GM21423 (cell line): ENCODE measurements around the gene OSM.

Experiments used
- ATAC-seq: cut with Tn5 transposase; IDR thresholded peaks from one replicate; pipeline ENCODE4 v1.9.1; 2021; ENCODE audit warnings: mild to moderate bottlenecking, moderate library complexity; ENCODE audit not compliant: unreplicated experiment

OSM gene

DNA sequence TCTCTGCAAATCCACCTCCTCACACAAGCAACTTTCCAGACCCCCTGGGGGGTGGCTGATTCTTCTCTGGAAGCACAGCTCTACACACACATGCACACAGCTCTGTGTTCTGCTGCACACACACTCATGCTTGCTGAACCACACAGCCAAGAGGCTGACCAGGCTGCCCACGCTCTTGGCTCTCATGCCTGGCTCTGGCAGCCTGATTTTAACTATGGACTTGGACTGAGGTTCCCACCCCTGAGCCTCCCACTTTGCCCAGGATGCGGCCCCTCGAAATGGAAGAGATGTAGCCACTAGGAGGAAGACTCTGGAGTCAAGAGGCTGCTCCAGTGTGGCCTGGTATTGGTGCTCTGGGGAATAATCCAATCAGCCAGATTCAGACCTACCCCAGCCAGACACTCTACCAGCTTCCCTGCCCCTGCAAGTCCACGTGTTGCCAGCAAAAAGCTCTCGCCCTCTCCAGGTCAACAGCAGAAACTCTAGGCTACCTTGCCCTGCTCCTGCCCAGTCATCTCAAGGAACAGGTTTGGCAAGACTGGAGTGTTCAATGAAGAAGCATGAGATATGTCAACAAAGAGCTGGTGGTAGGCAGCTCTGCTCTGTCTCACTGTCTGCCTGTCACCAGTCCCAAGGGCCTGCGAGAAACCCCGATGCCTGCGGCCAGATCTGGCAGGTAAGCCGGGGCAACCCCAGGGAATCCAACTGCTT lies 31.5 kb upstream of the OSM start:
- no peak for ATAC-seq

DNA sequence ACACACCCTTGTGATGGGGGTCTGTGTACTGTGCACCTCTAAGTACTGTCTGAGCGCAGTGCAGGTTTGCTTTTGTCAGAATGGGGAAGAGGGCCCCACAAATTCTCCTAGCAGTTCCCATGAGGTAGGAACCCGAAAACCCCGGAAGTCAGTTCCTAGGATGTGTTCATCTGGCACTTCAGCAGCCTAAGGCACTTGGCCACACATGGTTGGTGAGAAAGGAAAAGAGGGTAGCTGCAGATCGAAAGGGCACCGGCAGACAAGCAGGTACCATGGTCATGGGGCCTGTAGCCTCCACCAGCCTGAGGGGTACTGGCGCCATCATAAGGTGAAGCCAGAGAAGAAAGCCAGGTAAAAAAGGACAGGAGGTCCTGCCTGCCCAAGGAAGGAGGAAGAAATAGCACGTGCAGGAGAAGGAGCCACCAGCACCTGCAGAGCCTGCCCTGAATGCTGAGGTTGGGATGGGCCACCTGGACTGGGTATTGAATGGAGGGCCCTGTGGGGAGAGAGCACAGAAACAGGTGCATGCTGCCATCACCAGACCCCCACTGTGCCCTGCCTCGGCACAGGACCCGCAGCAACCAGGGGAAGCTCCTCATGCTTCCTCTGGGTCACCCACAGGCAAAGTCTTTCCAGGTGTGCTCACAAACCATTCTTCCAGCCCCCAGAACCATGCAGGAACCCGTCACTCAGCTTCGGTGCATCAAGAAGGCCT lies 30.8 kb upstream of the OSM start:
- ATAC-seq, result no peak

DNA sequence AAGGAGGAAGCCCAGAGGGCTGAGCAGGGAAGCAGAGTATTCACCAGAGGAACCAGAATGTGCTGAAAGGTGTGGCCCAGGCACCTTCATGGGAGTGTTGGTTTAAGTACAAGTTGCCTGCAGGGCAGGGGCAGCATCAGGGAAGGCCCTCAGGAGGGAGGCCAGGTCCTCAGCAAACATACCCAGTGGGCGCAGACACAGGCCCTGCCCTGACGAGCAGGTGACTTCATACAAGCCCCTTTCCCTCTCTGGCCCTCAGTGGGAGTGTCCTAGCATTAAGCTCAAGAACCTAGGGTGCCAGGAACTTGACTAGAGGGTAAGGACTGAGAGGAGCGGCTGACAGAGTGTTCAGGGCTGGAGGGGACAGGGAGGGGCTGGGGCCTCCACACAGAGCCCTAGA lies 30.2 kb upstream of the OSM start:
- ATAC-seq, result no peak

DNA sequence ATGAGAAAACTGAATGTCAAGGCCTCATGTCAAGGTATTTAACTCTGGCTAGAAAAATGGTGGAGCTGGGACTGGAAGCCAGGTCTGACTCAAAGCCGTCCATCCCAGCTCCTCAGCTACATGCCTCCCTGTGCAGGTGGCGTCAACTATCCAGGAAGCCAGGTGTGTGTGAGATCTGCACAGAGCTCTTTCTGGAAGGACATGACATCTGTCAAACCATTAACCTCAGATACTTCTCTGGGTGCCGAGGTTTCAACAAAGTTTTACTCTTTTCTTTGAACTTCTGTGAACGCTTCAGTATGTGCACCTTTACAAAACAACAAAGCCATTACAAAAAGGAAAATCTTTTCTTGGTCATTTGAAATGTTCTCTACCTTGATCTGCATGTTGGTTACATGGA lies 29.7 kb upstream of the OSM start:
- ATAC-seq, result no peak

DNA sequence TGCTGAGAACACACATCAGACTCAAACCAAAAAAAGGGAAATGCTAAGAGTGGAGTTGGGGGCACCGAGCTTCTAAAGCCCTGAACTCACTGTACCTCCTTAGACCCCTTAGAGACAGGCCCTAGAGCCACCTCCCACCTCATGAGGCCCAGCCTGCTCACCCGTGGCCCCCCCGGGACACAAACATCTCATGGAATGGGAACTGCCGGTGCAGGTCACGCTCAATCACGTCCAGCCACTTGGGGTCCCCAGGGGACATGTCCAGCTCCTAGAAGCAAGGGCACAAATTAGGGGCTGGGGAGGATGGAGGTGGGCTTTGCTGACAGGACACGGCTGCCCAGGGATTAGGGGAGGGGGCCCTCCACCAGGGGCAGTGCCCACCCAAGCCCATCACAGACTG lies 28.9 kb upstream of the OSM start:
- ATAC-seq, result no peak

DNA sequence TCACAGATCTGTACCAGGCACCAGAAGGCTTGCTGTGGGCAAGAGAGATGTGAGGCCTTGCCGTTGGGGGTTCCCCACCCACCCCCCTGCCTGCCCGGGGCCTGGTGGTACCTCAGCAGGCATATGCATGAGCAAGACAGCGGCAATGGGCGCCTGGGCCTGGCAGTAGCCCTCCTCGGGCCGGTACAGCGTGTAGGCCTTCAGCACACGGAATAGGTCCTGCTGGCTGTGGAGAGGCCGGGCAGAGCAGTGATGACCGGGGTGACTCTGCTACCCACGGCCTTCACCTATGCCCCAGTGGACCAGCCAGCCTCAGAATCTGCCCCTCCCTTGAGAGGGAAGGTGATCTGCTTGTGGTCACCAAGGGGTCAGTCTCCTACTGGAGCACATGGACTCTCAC lies 28.2 kb upstream of the OSM start:
- ATAC-seq, result no peak

DNA sequence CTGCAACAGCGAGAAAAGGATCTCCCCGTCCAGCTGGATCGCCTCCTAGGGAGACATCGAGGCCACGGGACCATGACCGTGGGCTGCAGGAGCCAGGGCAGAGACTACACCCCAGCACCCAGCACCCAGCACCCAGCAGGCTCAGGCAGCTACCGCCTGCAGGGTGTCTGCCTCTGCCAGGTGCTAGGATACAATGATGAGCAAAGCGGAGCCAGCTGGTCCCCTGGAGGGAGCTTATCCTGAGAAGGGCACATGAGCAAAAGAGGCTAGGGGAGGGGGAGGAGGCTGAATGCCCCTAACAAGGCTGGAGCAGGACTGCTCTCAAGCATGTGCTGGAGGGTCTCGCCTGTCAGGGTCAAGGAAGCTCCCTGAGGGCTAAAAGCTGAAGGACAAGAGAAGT lies 27.4 kb upstream of the OSM start:
- no peak for ATAC-seq

DNA sequence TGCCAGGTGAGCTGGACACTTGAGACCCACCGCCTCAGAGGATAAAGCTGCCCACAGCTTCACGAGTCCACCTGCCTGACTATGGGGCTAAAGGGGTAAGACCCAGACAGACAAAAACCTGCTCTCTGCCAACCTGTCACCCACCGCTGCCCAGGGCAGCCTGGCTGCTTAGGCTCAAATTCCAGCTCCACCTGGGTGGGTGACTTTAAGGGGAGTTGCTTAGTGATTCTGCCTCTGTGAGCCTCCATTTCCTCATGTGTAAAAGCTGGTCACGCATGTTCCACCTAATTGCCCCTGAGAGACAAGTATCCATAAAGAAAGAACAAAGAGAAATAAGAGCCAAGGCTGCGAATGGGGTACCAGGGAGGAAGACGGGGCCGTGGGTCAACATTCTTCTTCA lies 26.4 kb upstream of the OSM start:
- ATAC-seq, result no peak

DNA sequence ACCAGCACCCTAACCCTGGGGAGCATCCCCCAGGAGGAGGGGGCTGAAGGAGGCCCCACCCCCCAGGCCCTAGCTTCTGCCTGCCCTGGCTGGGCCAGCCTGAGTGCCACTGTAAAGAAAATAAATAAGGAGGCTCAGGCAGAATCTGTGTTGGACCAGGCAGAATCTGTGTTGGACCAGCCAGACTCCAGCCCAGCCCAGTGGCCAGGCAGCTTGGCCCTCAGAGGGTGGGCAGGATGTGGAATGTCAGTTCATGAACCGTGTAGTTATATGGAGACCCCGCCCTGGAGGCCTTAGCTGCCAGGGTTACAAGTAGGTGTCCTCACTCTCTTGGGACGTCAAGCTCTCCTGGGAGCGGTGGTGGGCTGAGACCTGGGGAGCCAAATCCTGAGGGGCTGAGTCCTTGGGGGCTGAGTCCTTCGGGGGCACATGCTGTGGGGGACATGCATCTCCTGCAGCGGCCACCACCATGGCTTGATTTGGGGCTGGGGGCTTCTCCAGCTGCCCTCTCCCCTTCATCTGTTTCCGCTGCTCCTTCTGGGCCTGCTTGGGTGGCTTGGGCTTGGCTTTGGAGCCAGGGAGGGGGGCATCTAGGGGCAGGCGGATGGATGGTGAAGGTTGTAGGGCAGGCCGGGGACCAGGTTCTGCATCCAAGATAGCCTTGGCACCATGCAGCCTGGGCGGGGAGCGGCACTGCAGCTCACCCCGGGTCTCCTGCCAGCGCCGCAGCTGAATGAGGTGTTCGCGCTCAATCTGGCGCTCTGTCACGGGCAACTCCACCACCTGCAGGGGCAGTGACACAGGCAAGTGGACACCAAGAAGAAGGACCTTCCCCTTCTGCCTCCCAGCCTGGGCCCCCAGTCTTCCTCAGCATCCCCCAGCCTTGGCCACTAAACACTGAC lies 25.7 kb upstream of the OSM start:
- ATAC-seq, result no peak

DNA sequence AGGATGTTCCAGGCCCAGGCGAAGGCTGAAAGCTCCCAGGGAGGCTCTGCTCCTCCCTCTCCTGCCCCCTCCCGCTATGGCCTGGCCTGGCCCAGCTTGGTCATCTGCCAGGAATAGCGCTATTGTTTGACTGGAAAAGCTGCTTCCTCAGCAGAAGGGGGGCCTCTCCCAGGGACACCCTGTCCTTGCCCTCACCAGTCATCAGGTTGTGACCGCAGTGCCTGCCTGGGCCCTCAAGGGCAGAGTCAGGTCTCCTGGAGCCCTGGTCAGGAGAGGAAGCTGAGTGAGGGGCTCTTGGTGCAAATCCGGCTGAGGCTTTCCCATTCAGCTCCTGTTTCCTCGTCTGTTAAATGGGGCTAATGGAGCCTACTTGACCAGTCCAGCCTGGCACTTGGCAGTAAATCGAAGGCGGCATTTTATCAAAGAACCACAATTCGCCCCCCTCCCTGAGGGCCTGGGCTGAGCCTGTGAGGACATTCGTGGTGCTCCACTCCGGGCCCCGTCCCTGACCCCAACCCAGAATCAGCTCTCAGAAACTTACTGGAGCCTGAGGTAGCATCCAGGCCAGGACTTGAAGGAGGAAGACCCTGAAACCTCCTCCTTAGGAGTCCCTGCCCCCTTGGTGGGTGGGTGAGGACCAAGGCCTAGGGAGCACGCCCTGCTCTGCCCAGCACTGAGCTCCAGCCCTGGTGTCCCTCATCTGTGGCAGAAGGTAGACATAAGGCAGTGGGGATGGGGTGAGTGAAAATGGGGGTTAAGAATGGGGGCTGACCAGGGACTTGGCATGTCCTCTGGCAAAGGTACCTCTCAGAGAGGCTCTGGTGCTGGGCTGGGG lies 24.6 kb upstream of the OSM start:
- no peak for ATAC-seq

DNA sequence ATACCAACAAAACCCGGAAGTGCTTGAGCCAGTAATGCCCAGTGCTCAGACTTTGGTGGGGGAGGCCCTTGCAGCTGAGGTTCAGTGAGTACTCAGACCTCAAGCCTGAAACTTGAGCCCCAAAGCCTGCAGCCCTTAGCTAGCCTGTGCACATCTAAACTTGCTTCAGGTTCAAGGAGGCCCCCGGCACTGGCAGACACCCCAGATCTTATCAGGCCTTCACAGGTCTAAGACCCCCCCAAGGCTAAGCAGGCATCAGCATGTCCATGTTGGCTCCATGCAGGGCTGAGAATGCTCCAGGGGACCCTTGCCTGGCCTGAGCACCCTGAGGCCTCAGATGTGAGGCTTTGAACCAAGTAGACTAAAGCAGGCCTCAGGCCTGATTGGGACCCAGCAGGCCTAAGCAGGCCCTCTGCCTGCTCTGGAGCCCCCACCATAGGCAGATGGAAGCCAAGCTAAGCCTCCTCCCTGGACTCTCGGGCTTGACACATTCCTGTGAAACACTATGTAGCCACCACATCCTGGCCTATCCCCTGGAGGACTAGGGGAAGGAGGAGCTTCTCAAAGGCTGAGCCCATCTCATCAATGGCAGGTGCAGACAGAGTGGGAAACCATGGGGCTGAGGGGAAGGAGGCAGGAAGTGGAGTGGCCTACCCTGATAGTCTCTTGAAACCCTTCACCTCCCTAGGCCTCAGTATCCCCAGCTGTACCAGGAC lies 23.8 kb upstream of the OSM start:
- no peak for ATAC-seq

DNA sequence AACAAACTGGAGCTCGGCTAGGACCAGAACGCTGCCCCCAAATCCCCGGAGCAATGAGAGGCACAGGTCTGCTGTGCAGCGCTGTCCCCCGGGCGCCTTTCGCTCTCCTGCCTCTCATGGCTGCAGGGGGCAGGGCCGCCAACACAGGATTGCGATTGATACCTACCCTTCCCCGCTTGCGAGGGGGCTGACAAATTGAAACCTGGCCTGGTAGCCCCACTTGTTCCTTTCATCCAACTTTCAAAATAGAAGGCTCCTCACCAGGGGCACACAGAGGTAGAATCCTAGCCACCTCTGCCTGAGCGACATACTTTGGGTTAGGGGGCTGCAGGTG lies 23.3 kb upstream of the OSM start:
- peak; percentile 11 for ATAC-seq

DNA sequence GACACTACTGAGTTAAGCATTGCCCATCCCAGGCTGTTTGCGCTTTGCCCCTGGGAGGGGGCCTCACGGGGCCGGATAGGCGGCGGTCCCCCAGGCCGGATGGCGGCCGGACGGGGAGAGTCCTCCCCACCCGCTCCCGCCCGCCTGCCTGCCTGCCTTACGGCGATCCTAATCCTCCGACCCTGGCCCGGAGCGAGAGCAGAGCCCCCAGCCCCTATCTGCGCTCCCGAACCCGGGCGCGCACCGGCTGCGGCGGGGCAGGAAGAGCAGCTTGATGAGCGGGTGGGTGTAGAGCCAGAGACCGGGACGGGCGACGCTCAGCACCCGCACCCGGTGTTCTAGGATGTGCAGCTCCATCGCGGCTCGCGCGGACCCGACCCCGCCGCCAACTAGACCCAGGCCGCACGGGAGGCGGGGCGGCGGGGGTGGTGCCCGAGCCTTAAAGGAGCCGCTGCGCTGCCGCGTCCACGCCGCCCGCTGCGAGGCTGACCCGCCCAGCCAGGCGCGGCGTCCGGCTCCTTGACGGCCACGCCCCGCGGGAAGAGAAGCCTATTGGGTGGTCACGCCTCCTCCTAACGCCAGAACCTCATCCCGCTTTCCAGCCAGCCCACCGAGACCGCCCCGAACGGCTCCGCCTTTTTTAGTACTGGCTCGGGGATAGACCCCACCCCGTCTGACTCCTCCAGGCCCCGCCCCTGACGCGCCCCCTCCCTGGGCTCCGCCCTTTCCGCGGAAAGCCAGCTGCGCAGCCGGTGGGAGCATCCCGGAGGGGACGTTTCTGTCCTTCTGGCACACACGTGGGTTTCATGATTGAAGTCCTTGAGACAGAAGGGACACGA lies 22.7 kb upstream of the OSM start, which contains the start of gene CASTOR1:
Gene CASTOR1 (minus strand): TSS at position 365 of the 839 bp plus-strand sequence. CDS start 8 bp downstream, at position 357.
- peak; percentile 63 for ATAC-seq

DNA sequence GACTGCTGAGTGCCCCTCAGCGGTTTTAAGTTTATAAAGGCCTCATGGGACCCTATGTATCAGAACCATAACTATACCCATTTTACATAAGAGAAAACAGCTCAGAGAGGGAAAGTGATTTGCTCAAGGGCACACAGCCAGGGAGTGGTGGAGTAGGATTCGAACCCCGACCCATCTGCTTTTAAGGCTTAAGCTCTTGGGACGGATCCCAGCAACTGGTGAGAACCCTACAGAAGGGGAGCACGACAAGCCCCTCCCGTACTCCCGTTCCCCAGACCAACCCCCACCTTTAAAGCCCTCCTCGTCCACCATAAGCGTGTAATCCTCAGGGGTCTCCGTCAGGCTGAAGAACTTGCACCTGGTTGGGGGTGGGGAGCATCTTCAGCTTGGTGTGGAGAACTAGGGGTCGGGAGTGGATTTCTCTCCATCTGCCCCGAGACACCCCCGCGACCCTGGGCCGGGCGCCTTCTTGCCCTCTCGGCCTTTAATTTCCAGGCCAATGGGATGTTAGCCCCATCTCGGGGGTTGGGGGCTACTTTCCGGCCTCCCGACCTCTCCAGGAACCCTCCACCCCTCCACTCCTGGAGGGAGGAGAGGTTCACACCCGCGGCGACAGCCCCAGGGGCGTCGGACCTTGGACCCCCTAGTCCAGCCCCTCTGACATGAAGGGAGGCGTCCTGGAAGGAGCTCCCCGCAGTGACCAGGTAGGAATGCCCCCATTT lies 21.9 kb upstream of the OSM start:
- ATAC-seq, result no peak

DNA sequence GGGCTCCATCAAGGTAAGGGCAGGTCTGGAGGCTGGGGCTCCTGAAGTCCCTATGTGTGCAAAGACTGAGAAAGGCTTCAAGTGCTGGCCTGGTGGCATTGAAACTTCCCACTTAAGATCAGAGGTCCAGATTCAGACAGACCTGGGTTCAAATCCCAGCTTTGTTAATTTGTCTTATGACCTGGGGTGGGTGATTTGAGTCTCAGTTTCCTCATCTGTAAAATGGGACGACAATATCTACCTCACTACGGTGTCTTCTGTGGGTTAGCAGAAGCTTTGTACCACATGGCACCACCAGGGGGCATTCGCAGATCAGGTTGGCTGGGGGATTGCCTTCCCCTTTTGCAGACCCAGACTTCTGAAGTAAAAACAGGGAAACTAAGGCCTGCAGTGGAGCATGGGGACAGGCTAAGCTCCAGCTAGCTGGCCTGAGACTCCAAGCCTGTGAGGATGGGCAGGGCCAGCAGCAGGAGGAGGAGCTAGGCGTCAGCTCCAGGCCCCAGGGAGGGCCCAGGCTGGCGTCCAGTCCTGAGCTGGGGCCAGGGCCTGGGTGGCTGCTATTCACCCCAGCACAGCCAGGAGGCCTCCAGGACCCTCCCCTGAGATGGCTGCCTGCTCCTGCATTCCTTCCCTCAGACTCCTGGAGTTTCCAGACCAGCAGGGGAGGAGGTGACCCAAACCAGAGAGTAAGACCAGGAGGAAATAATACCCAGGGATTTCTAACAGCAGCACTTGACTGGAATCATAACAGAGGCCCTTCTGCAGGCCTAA lies 21.2 kb upstream of the OSM start:
- ATAC-seq, result no peak

DNA sequence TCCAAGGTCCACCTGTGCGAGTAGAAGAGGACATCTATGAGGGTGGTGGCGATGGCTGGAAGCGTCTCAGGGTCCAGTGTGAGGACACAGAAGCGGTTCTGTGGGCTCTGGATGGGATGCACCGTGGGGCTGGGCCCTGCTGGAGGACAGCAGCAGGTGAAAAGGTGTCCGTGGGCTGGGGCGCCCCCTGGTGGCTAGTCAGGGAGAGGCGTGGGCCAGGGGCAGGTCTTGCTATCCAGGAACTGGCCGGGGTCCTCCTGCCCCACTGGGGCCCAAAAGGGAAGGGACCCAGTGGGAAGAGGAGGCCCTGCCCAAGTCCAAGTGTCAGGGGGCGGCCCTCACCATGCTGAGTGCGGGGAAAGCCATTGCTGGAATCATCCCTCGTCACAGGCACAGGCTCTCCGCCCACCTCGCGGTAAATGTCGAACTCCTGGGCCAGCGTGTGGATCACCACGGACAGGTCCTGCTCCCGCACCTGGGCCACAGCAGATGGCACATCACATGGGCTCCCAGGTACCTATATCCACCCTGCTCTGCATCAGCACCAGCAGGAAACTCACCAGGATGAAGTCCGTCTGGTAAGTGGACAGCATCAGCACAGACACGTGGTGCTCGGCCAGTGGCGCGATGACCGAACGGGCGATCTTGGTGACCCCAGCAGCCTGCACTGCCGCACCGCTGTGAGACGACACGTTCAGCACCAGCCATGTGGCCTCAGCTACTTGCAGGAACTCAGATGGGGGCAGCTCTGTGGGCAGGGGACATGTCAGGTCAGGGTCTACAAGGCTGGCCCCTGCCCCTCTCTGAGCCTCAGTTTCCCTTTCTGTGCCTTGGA lies 20.4 kb upstream of the OSM start:
- no peak for ATAC-seq

DNA sequence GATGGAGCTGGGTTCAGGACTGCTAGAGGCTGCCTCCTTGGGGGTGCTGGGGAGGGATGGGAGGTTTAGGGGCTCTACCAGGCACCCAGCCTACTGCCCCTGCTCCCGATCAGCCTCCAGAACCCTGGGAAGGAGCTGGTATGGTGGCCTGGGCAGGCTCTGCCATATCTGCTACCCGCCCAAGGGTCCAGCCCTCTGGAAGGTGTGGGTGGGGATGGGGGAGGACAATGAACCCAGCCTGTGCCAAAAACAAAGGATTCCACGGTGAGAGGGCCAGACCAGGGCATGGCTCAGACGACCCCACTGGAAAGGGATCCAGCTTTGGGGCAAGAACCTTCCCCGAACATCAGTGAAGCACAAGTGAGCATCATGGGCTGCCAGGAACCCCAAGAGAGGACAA lies 19.7 kb upstream of the OSM start:
- ATAC-seq, result no peak
